ENCODE results near the gene TBCK. TPM values are rescaled to one million over a fixed set of nuclear protein-coding genes. Genes with fewer than 3 reads are reported as not detected.

TBCK gene
- total RNA-seq, 2 experiments from 2014 or later, result 38.2 to 46.2 TPM

- no peak overlapping the region for H3K27ac Mint-ChIP-seq
- no peak for ATAC-seq (ENCODE audit: low read depth)
- no peak for DNase-seq
- peaks cover 16% of the 10 kb centered on the region for H3K9me3 Mint-ChIP-seq
- POLR2A ChIA-PET, result no interaction called here
- H3K4me3 Mint-ChIP-seq, result no peak overlapping the region
- no peaks in the 10 kb centered on the region for H3K4me1 Mint-ChIP-seq
- peaks cover 70% of the 10 kb centered on the region for H3K36me3 Mint-ChIP-seq
- H3K27me3 Mint-ChIP-seq, result no peaks in the 10 kb centered on the region
These were observed 225.2 kb downstream of the TBCK start for GRCh38 chr4:106090826-106091225.

GRCh38 chr4:106083065-106083464 is 232.9 kb downstream of the TBCK start:
- POLR2A ChIA-PET, result no interaction called here
- Mint-ChIP-seq H3K27me3 (no peaks in the 10 kb centered on the region), H3K4me3 (no peak overlapping the region), H3K4me1 (no peaks in the 10 kb centered on the region), H3K27ac (no peak overlapping the region), H3K36me3 (peaks cover 44% of the 10 kb centered on the region), H3K9me3 (peaks cover 20% of the 10 kb centered on the region)
- no peak for ATAC-seq (ENCODE audit: low read depth)
- DNase-seq, result no peak

GRCh38 chr4:106080376-106080775 is 235.6 kb downstream of the TBCK start:
- no peak overlapping the region for H3K27ac Mint-ChIP-seq
- POLR2A ChIA-PET, result no interaction called here
- no peak for DNase-seq
- H3K27me3 Mint-ChIP-seq, result no peaks in the 10 kb centered on the region
- peaks cover 44% of the 10 kb centered on the region for H3K36me3 Mint-ChIP-seq
- H3K4me1 Mint-ChIP-seq, result no peaks in the 10 kb centered on the region
- H3K4me3 Mint-ChIP-seq, result no peak overlapping the region
- no peak for ATAC-seq (ENCODE audit: low read depth)
- H3K9me3 Mint-ChIP-seq, result peaks cover 30% of the 10 kb centered on the region

- Mint-ChIP-seq H3K27me3 (no peaks in the 10 kb centered on the region), H3K27ac (no peak overlapping the region), H3K4me3 (no peak overlapping the region), H3K9me3 (peaks cover 29% of the 10 kb centered on the region), H3K36me3 (peaks cover 47% of the 10 kb centered on the region), H3K4me1 (no peaks in the 10 kb centered on the region)
- POLR2A ChIA-PET, result no interaction called here
- DNase-seq (no peak), ATAC-seq (ENCODE audit: low read depth) (no peak)
These were observed 236.4 kb downstream of the TBCK start for GRCh38 chr4:106079616-106080015.

GRCh38 chr4:106065018-106065417 is 251.0 kb downstream of the TBCK start:
- no peaks in the 10 kb centered on the region for H3K4me1 Mint-ChIP-seq
- H3K4me3 Mint-ChIP-seq, result no peak overlapping the region
- H3K27me3 Mint-ChIP-seq, result no peaks in the 10 kb centered on the region
- DNase-seq (no peak), ATAC-seq (ENCODE audit: low read depth) (no peak)
- peaks cover 2% of the 10 kb centered on the region for H3K36me3 Mint-ChIP-seq
- H3K27ac Mint-ChIP-seq, result no peak overlapping the region
- peaks cover 4% of the 10 kb centered on the region for H3K9me3 Mint-ChIP-seq
- POLR2A ChIA-PET, result no interaction called here

- Mint-ChIP-seq H3K4me1 (no peaks in the 10 kb centered on the region), H3K4me3 (no peak overlapping the region), H3K9me3 (peaks cover 3% of the 10 kb centered on the region), H3K36me3 (peaks cover 2% of the 10 kb centered on the region), H3K27me3 (no peaks in the 10 kb centered on the region), H3K27ac (no peak overlapping the region)
- ATAC-seq (ENCODE audit: low read depth) (no peak), DNase-seq (no peak)
- POLR2A ChIA-PET, result no interaction called here
These were observed 253.0 kb downstream of the TBCK start for GRCh38 chr4:106063009-106063408.

GRCh38 chr4:106062452-106062875 is 253.5 kb downstream of the TBCK start:
- H3K9me3 Mint-ChIP-seq, result peaks cover 4% of the 10 kb centered on the region
- peaks cover 2% of the 10 kb centered on the region for H3K36me3 Mint-ChIP-seq
- no peak overlapping the region for H3K4me3 Mint-ChIP-seq
- POLR2A ChIA-PET, result no interaction called here
- no peak overlapping the region for H3K27ac Mint-ChIP-seq
- no peaks in the 10 kb centered on the region for H3K4me1 Mint-ChIP-seq
- H3K27me3 Mint-ChIP-seq, result no peaks in the 10 kb centered on the region
- ATAC-seq (ENCODE audit: low read depth) (no peak), DNase-seq (no peak)

GRCh38 chr4:106058921-106059320 is 257.1 kb downstream of the TBCK start:
- Mint-ChIP-seq H3K36me3 (peaks cover 2% of the 10 kb centered on the region), H3K4me1 (no peaks in the 10 kb centered on the region), H3K27ac (no peak overlapping the region), H3K9me3 (peaks cover 5% of the 10 kb centered on the region), H3K4me3 (no peak overlapping the region), H3K27me3 (no peaks in the 10 kb centered on the region)
- DNase-seq (no peak), ATAC-seq (ENCODE audit: low read depth) (no peak)
- POLR2A ChIA-PET, result no interaction called here

- Mint-ChIP-seq H3K4me1 (no peaks in the 10 kb centered on the region), H3K9me3 (peaks cover 3% of the 10 kb centered on the region), H3K4me3 (no peak overlapping the region), H3K27ac (no peak overlapping the region), H3K36me3 (peaks cover 2% of the 10 kb centered on the region), H3K27me3 (no peaks in the 10 kb centered on the region)
- POLR2A ChIA-PET, result no interaction called here
- ATAC-seq (ENCODE audit: low read depth) (no peak), DNase-seq (no peak)
These were observed 259.1 kb downstream of the TBCK start for GRCh38 chr4:106056914-106057313.

GRCh38 chr4:106051514-106051913 is 264.5 kb downstream of the TBCK start:
- DNase-seq, result no peak
- Mint-ChIP-seq H3K9me3 (no peaks in the 10 kb centered on the region), H3K27me3 (no peaks in the 10 kb centered on the region), H3K27ac (no peak overlapping the region), H3K36me3 (peaks cover 5% of the 10 kb centered on the region), H3K4me1 (no peaks in the 10 kb centered on the region), H3K4me3 (no peak overlapping the region)
- POLR2A ChIA-PET, result no interaction called here
- ATAC-seq (ENCODE audit: low read depth), result no peak

- H3K27ac Mint-ChIP-seq, result no peak overlapping the region
- no peak overlapping the region for H3K4me3 Mint-ChIP-seq
- ATAC-seq (ENCODE audit: low read depth), result no peak
These were observed 266.5 kb downstream of the TBCK start for GRCh38 chr4:106049490-106049889.

GRCh38 chr4:106048250-106048971 is 267.6 kb downstream of the TBCK start:
- no peak for ATAC-seq (ENCODE audit: low read depth)
- POLR2A ChIA-PET, result no interaction called here
- no peak overlapping the region for H3K27ac Mint-ChIP-seq
- no peak for DNase-seq
- H3K4me1 Mint-ChIP-seq, result no peaks in the 10 kb centered on the region
- peaks cover 16% of the 10 kb centered on the region for H3K36me3 Mint-ChIP-seq
- no peaks in the 10 kb centered on the region for H3K27me3 Mint-ChIP-seq
- H3K4me3 Mint-ChIP-seq, result no peak overlapping the region
- peaks cover 3% of the 10 kb centered on the region for H3K9me3 Mint-ChIP-seq

More at GRCh38 chr4:106049490-106049889, 266.5 kb downstream of the TBCK start:
- H3K4me1 Mint-ChIP-seq, result no peaks in the 10 kb centered on the region
- peaks cover 14% of the 10 kb centered on the region for H3K36me3 Mint-ChIP-seq
- no peak for DNase-seq
- peaks cover 2% of the 10 kb centered on the region for H3K9me3 Mint-ChIP-seq
- H3K27me3 Mint-ChIP-seq, result no peaks in the 10 kb centered on the region
- POLR2A ChIA-PET, result no interaction called here

- POLR2A ChIA-PET, result no interaction called here
- Mint-ChIP-seq H3K4me3 (no peak overlapping the region), H3K27me3 (no peaks in the 10 kb centered on the region), H3K36me3 (peaks cover 16% of the 10 kb centered on the region), H3K27ac (no peak overlapping the region), H3K9me3 (peaks cover 3% of the 10 kb centered on the region), H3K4me1 (no peaks in the 10 kb centered on the region)
- ATAC-seq (ENCODE audit: low read depth) (no peak), DNase-seq (no peak)
These were observed 269.9 kb downstream of the TBCK start for GRCh38 chr4:106046083-106046482.

- Mint-ChIP-seq H3K36me3 (peaks cover 11% of the 10 kb centered on the region), H3K9me3 (peaks cover 3% of the 10 kb centered on the region), H3K4me1 (no peaks in the 10 kb centered on the region), H3K4me3 (no peak overlapping the region), H3K27ac (no peak overlapping the region), H3K27me3 (no peaks in the 10 kb centered on the region)
- POLR2A ChIA-PET, result no interaction called here
- ATAC-seq (ENCODE audit: low read depth) (no peak), DNase-seq (no peak)
These were observed 274.6 kb downstream of the TBCK start for GRCh38 chr4:106041294-106042002.
